Bronchial epithelial cell (primary cell): ENCODE results near the gene PLTP. TPM values are rescaled to one million over a fixed set of nuclear protein-coding genes. Genes with fewer than 3 reads are reported as not detected.
A peak's percentile ranks its signal among the peaks of the same experiment; 100 is the strongest.
"Not testable (repeated sequence)": the region's sequence is repeated elsewhere in the genome, so short reads cannot be mapped to it uniquely, and the experiment has no call there.

Source experiments
- DNase-seq: peaks from one replicate; pipeline ENCODE4 v3.0.0-alpha.2; 2010; ENCODE audit warnings: low read depth
- FAIRE-seq: peaks from 2 replicates; lab custom pipeline; 2011; peaks lifted over from hg19 to GRCh38; lab: Jason Lieb, UNC
- H3K27me3 ChIP-seq: 2 replicates; pipeline ENCODE4 v1.5.1; 2011; ENCODE audit warnings: low read length; ENCODE audit not compliant: control insufficient read depth, insufficient read depth
- H3K36me3 ChIP-seq: 2 replicates; pipeline ENCODE4 v1.5.1; 2011; ENCODE audit warnings: low read length; ENCODE audit not compliant: control insufficient read depth, insufficient read depth
- H3K4me3 ChIP-seq: 2 replicates; pipeline ENCODE4 v1.5.1; 2011; ENCODE audit warnings: mild to moderate bottlenecking, low read depth, low read length, control low read depth
- total RNA-seq: library from RNA; depleted of rRNA; stranded (reverse); fragments of >200 nt; gene quantifications from 2 replicates; pipeline ENCODE4 v1.2.1, GENCODE V29; 2014
- TF ChIP-seq, protein P1 (sequence below): IDR thresholded peaks from 2 replicates; pipeline ENCODE4 v1.5.1; 2011; ENCODE audit warnings: mild to moderate bottlenecking, moderate library complexity, low read length, control low read depth, inconsistent platforms; ENCODE audit not compliant: insufficient read depth, severe bottlenecking

PLTP gene
- total RNA-seq, 1 donor from 2014 or later = 26.9 TPM

DNA sequence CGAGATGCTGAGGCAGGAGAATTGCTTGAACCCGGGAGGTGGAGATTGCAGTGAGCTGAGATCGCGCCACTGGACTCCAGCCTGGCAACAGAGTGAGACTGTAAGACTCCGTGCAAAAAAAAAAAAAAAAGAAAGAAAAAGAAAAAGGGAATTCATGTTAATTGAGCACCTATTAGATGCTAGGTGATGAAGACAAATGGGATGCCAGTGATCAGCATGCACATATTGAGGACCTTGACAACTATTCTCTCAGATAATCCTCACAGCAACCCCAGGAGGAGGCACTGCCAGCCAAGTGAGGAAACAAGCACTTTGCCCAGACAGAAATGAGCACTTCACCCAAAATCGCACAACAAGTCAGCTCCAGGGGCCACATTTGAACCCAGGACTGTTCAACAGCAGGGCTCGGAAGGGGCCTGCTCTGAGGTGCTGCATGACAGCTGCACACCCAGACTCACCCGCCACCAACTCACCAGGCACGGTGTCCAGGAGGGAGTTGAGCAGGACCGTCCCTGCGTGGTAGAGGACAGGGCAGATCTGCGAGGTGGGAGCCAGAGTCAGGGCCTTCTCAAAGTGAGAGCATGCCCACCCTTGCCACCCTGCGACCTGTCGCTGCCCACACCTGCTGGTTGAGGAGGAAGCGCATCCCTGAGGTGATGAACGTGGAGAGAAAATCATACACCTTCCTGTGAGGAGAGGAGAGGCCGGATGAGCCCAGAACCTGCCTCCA, 4.6 kb downstream of the PLTP start:
- no peak for FAIRE-seq
- TF ChIP-seq, protein P1, sequence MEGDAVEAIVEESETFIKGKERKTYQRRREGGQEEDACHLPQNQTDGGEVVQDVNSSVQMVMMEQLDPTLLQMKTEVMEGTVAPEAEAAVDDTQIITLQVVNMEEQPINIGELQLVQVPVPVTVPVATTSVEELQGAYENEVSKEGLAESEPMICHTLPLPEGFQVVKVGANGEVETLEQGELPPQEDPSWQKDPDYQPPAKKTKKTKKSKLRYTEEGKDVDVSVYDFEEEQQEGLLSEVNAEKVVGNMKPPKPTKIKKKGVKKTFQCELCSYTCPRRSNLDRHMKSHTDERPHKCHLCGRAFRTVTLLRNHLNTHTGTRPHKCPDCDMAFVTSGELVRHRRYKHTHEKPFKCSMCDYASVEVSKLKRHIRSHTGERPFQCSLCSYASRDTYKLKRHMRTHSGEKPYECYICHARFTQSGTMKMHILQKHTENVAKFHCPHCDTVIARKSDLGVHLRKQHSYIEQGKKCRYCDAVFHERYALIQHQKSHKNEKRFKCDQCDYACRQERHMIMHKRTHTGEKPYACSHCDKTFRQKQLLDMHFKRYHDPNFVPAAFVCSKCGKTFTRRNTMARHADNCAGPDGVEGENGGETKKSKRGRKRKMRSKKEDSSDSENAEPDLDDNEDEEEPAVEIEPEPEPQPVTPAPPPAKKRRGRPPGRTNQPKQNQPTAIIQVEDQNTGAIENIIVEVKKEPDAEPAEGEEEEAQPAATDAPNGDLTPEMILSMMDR = no peak
- no peak for DNase-seq

DNA sequence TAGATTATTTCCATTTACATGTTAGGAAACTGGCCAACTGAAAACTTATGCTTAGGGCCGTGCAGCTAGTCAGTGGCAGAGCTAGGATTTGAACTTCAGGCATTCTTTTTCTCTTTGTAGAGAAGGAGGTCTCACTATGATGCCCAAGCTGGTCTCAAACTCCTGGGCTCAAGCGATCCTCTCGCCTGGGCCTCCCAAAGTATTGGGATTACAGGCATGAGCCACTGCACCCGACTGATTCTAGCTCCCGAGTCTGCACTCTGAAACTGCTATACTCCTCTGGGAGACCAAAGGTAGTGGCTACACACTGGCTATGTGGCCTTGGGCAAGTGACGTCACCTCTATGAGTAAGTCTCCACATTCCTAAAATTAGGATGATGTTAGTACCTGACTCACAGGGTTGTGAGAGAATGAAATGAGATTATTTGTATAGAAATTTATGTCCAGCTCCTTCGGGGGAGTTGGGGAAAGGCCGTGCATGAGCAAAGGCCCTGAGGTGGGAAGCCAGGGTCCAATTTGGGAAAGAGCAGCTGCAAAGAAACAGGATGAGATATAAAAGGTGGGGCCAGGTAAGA, 6.4 kb downstream of the PLTP start:
- Histone ChIP-seq H3K36me3 (peaks cover 11% of the 10 kb centered on the region), H3K4me3 (no peak overlapping the region), H3K27me3 (no peaks in the 10 kb centered on the region)
- DNase-seq = peak; percentile 93
- no peak for FAIRE-seq
- TF ChIP-seq, protein P1 = no peak

More for the DNA sequence above, 4.6 kb downstream of the PLTP start:
- peaks cover 8% of the 10 kb centered on the region for H3K36me3 ChIP-seq
- H3K4me3 ChIP-seq = no peak overlapping the region
- no peaks in the 10 kb centered on the region for H3K27me3 ChIP-seq

DNA sequence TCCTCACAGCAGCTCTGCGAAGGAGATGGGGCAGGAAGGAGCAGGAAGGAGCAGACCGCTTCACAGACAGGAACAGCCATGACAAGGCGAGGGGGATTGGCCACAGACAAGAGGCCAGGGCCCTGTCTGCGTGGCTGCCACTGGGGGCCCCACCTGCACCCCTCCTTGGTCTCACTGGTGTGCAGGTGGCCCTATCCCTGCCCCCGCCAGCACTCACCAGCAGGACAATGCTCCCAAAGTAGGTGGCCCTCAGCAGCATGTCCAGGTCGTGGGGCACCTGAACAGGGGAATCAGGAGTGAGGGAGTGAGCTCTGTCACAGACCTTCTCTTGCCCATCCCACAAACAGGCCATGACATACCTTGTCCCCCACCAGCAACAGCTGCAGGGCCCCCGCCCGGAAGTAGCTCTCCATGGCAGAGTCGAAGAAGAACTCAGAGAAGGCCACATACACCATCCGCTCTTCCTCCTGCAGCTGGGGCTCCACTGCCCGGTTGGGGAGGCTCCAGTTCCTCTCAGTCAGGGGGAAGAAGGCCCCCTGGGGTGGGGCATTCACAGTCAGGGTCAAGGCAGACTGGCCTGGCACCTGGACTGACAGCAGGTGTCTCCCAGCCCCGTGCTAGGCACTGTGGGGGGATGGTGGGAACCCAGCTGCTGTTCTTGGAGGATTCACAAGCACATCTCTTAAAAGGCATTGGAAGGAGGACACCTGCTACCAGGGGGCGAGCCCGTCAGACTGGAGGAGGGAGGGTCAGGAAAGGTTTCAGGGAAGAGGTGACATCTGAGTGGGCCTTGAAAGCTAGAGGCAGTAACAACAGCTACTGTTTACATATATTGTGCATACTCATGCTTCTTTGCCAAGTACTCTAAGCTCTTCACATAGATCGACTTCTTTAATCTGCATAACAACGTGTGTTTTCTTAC, 7.1 kb downstream of the PLTP start:
- Histone ChIP-seq H3K4me3 (no peak overlapping the region), H3K36me3 (peaks cover 11% of the 10 kb centered on the region), H3K27me3 (no peaks in the 10 kb centered on the region)
- FAIRE-seq (no peak), DNase-seq (no peak)
- TF ChIP-seq, protein P1 = no peak

DNA sequence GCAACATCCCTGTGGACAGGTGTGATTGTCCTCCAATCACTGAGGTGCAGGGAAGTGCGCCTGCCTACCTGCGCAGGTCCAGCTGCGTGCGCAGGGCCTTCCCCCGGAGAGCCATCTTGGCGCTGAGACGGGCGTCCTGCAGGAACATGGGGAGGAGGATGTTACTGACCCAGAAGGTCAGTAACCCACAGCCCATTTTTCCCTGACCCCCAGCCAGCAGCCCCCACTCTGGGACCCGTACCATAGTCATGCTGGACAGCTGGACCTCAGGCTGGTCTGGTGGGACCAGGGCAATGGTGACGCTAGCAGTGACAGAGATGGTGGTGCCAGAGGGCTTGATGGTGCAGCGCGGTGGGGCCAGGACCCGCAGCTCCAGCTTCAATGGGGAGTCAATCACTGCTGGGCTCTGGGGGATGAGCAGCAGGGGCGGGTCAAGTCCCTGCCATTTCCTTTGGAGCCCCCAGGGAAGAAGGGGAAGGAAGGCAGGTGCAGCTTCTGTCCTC, 9.7 kb downstream of the PLTP start:
- FAIRE-seq = no peak
- TF ChIP-seq, protein P1 = no peak
- DNase-seq = no peak
- peaks cover 18% of the 10 kb centered on the region for H3K36me3 ChIP-seq
- no peaks in the 10 kb centered on the region for H3K27me3 ChIP-seq
- H3K4me3 ChIP-seq = no peak overlapping the region

DNA sequence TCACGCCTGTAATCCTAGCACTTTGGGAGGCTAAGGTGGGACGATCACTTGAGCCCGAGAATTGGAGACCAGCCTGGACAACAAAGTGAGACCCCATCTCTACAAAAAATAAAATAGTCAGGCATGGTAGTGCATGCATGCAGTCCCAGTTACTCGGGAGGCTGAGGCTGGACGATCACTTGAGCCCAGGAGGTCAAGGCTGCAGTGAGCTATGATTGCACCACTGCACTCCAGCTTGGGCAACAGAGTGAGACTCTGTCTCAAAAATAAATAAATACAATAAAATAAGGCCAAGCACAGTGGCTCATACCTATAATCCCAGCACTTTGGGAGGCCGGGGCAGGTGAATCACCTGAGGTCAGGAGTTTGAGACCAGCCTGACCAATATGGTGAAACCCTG, 10.6 kb downstream of the PLTP start:
- not testable (repeated sequence) for FAIRE-seq, H3K4me3 ChIP-seq, H3K27me3 ChIP-seq, DNase-seq
- H3K36me3 ChIP-seq = peaks cover 22% of the 10 kb centered on the region
